Stimulated activated memory B cell treated with anti-CD40 and anti-IgM and Interleukin-4, amounts not matched to agents 10 μg/mL and 1 μg/mL and 100 μg/mL, for 72 hours (primary cell): ENCODE measurements around the gene BRAT1.

Experiments used
- ATAC-seq: fragments of 150-1000 bp; cut with Tn5 transposase; 2 replicates; pipeline ENCODE4 v1.10.0; 2021
- H3K27ac Mint-ChIP-seq: one replicate; pipeline ENCODE4 v1.8.0; 2022; ENCODE audit warnings: mild to moderate bottlenecking, mixed read lengths
- H3K27me3 Mint-ChIP-seq: one replicate; pipeline ENCODE4 v1.8.0; 2022; ENCODE audit warnings: mixed read lengths
- H3K36me3 Mint-ChIP-seq: one replicate; pipeline ENCODE4 v1.8.0; 2022; ENCODE audit warnings: mixed read lengths
- H3K4me1 Mint-ChIP-seq: one replicate; pipeline ENCODE4 v1.8.0; 2022; ENCODE audit warnings: mixed read lengths
- H3K4me3 Mint-ChIP-seq: one replicate; pipeline ENCODE4 v1.8.0; 2022; ENCODE audit warnings: mild to moderate bottlenecking, moderate library complexity, mixed read lengths
- H3K9me3 Mint-ChIP-seq: one replicate; pipeline ENCODE4 v1.8.0; 2022; ENCODE audit warnings: mixed read lengths

BRAT1 gene

DNA sequence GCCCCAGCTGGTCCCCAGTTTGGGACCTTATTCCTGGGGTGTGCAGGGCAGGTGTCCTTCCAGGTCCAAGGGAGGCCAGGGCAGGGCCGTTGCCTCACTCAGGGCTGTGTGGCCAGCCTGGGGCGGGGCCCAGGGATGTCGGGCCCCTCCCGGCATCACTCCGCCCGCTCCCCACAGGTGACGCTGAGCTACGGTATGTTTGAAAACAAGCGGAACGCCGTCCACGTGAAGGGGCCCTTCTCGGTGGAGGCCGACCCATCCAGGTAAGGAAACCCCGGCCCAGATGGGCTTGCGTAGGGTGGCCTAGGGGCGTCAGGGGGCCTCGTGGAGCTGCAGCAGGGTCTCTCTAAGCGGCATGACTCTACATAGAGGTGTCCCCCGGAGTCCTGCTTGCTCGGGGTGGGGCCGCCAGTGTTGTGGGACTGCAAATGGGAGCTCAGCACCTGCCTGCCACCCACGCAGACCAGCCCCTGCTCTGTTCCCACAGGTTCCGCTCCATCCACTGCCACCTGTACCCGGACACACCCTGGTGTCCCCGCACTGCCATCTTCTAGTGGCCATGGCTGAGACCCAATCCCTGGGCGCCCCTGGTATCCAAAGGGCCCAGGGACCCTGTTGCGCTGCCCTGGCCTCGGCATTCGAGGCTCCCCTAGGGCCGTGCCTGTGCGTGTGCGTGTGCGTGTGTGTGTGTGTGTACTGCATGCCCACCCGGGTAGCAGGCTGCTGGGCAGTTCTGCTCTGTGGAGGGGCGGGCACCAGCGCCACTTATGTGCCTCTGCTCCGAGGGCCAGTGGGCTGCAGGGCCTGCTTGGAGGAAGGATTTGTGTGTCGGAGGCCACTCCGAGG lies 28.4 kb downstream of the BRAT1 start:
- Mint-ChIP-seq H3K4me1 (peaks cover 88% of the 10 kb centered on the region), H3K36me3 (peaks cover 24% of the 10 kb centered on the region), H3K9me3 (no peaks in the 10 kb centered on the region), H3K27ac (peak overlapping the region; percentile 94), H3K4me3 (no peak overlapping the region), H3K27me3 (no peaks in the 10 kb centered on the region)
- no peak for ATAC-seq

DNA sequence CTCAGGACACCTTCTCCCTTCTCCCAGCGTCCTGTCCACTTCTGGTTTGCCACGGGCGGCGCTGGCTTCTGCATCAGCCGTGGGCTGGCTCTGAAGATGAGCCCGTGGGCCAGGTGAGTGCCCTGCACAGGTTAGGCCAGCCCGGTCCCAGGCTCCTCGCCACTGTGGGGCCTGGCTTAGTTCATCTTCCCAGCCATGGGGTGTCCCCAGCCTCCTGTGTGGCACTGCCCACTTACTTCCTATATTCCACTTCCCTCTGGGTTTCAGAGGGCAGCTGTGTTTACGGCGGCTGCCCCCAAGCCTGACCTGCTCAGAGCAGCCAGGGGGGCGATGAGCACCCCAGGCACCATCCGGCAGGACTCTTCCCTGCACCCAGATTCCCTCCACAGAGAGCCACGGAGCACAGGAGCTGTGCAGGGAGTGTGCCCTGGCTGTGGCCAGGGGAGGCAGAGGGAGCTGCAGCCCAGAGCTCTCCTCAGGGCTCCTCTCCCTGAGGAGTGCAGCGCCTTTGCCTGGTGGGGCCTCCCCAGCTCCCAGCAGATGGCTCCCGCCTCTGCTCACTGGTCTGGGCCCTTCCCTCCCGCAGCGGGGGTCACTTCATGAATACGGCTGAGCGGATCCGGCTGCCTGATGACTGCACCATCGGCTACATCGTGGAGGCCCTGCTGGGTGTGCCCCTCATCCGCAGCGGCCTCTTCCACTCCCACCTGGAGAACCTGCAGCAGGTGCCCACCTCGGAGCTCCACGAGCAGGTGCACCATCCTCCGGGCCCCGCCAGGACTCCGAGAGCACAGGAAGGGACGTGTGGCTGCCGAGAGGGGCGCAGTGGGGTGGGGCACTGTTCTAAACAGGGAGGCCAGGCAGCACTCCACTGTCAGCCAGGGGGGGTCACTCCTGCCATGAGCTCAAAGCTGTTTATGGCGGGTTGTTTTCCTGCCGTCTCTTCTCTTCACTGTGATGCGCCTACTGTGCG lies 29.4 kb downstream of the BRAT1 start:
- no peak overlapping the region for H3K4me3 Mint-ChIP-seq
- H3K4me1 Mint-ChIP-seq = peaks cover 90% of the 10 kb centered on the region
- H3K9me3 Mint-ChIP-seq = no peaks in the 10 kb centered on the region
- peaks cover 27% of the 10 kb centered on the region for H3K36me3 Mint-ChIP-seq
- no peak for ATAC-seq
- H3K27me3 Mint-ChIP-seq = no peaks in the 10 kb centered on the region
- H3K27ac Mint-ChIP-seq = peak overlapping the region; percentile 76

DNA sequence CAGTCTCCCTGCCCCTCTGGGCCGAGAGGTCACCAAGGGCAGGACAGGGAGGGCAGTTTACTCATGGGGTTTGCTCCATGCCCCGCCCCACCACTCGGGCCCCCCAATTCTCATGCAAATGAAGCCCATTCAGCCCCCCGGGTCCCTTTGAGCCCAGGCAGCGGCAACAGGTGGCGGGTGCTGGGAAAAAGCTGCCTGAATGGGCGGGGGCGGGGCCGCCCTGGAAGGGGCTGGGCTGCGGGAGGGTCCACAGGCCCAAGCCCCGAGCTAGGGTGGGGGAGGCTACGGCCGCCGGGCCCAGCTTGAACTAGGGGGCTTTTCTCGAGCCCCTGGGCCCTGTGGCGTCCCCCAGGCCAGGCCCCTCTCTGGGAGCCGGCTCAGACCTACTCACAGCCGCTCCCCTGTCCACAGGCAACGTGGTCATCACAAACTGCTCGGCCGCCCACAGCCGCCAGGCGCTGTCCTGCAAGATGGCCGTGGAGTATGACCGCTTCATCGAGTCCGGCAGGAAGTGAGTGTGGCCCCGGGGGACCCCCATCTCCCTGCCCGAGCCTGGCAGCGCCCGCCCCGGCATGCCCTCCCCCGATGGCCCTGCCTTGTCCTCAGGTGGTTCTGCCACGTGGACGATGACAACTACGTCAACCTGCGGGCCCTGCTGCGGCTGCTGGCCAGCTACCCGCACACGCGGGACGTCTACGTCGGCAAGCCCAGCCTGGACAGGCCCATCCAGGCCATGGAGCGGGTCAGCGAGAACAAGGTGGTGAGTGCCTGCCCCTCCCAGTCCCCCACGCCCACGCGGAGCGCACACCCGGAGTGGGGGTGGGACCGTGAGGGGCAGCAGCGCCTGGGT lies 30.3 kb downstream of the BRAT1 start:
- Mint-ChIP-seq H3K27me3 (no peaks in the 10 kb centered on the region), H3K4me1 (peaks cover 87% of the 10 kb centered on the region), H3K9me3 (no peaks in the 10 kb centered on the region), H3K36me3 (peaks cover 27% of the 10 kb centered on the region), H3K27ac (peak overlapping the region; percentile 76), H3K4me3 (no peak overlapping the region)
- no peak for ATAC-seq

DNA sequence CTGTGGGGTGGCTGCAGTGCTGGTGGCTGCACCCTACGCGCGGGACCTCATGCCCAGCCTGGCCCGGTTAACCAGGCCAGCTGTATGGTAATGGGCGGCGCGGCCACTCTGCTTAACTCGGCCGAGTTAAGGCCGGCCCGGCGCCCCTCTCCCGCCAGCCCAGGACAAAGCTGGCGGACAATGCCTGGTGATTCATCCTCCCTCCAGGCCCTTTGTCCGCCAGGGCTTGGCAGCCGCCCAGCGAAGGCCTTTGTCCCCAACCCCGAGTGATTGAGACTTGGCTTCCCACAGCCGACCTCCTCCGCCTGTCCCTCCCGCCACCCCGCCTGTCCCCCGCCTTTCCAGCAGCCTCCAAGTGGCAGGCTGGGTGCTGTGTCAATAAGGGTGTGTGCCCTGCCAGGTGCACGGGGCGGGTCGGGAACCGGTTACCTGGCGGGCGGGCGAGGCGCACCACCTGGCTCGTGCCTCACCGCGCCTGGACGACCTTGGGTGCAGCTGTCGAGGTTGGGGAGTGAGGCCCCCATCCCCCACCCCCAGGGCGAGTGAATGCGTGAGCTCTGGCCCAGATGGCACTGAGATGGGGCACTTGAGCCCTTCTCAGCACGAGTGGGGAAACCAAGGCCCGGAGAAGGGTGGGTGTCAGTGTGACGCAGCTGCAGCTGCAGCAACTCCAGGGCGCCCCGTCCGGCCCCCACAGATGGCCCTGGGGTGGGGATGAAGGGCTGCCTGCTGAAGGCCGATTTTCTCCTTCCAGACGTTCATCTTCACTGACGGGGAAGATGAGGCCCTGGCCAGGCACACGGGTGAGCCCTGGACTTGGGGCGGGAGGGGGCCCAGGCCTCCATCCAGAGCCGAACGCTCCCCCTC lies 31.1 kb downstream of the BRAT1 start:
- peaks cover 79% of the 10 kb centered on the region for H3K4me1 Mint-ChIP-seq
- peak overlapping the region; percentile 86 for H3K27ac Mint-ChIP-seq
- H3K27me3 Mint-ChIP-seq = no peaks in the 10 kb centered on the region
- no peak for ATAC-seq
- H3K9me3 Mint-ChIP-seq = no peaks in the 10 kb centered on the region
- H3K36me3 Mint-ChIP-seq = peaks cover 27% of the 10 kb centered on the region
- H3K4me3 Mint-ChIP-seq = peak overlapping the region; percentile 100

DNA sequence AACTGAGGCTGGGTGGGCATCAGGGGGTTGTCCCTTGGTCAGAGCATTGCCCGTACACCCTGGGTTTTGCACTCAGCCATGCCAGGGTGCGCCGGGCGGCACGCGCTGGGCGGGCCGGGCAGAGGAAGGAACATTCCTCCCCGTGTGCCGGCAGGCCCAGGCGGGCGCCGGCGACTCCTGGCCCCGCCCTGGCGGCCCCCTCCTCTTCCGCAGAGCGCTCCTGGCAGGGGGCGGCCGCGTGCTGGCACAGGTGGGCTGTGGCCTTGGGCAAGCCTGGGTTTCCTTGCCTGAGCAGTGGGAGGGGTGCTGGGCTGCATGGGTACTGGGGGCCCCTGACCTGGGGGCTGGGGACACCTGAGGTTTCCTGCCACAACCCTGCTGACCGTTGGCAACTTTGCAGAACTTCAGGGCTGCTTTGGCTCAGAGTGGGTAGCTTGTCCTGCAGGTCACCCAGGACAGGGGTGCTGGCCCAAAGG lies 31.8 kb downstream of the BRAT1 start:
- ATAC-seq = no peak
- Mint-ChIP-seq H3K9me3 (no peaks in the 10 kb centered on the region), H3K36me3 (peaks cover 27% of the 10 kb centered on the region), H3K27ac (peak overlapping the region; percentile 86), H3K4me1 (peaks cover 72% of the 10 kb centered on the region), H3K4me3 (peak overlapping the region; percentile 100), H3K27me3 (no peaks in the 10 kb centered on the region)

DNA sequence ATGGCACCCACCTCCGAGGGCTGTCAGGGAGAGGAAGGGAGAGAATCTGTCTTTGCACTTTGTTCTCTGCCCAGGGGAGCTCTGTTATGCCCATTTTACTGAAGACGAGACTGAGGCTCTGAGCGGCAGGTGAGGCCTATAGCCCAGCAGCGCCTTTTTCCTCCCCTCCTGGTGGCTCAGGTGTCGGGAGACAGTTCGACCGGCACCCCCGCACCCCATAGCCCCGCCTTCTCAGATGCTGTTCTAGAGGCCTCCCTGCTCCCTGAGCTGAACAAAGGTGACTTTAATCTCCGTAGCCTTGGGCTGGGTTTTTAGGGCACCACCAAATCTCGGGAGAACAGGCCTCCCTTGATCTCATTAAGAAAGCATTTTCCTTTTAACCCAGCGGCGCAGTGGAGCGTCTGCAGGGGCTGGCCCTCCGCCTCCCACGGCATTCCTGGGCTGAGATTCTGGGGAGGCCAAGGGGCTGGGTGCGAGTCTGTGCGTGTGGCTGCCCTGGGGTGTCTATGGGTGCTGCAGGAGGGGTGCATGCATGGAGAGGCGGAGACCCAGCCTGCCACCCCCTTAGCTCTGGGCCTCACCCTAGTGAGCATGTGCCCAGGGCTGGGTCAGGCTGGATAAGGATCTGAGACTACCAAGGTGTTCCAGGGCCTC lies 32.4 kb downstream of the BRAT1 start:
- Mint-ChIP-seq H3K9me3 (no peaks in the 10 kb centered on the region), H3K27ac (peak overlapping the region; percentile 86), H3K27me3 (no peaks in the 10 kb centered on the region), H3K4me1 (peaks cover 72% of the 10 kb centered on the region), H3K36me3 (peaks cover 27% of the 10 kb centered on the region), H3K4me3 (peak overlapping the region; percentile 100)
- no peak for ATAC-seq

DNA sequence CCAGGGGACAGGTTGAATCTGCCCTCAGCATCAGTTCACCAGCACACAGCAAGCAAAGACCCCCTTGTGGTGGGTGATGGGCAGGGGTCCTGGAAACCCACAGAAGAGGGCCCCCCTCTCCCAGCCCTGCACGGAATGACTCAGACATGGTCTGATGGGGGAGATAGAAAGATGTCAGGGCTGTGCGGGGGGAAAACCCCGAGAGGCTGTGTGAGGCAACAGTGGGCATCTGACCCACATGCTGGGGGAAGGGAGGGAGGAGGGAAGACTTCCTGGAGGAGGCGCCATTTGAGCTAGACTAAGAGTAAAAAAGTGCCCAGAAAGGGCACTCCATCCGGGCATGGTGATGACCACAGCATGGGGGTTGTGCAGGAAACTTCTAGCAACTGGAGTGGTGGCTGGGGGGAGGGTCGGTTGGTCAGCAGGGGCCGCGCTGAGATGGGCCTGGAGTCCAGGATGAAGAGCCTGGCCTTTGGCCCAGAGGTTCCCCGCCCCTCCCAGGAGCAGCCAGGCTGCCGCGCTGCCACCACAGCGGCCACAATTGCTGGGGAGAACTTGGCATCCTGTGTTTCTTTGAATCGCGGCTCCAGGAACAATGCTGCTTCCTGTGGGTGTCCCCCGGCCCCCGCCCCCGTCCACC lies 33.3 kb downstream of the BRAT1 start:
- peak; percentile 57 for ATAC-seq
- Mint-ChIP-seq H3K27me3 (no peaks in the 10 kb centered on the region), H3K9me3 (no peaks in the 10 kb centered on the region), H3K4me1 (peaks cover 71% of the 10 kb centered on the region), H3K4me3 (peak overlapping the region; percentile 100), H3K36me3 (peaks cover 23% of the 10 kb centered on the region), H3K27ac (peak overlapping the region; percentile 86)

DNA sequence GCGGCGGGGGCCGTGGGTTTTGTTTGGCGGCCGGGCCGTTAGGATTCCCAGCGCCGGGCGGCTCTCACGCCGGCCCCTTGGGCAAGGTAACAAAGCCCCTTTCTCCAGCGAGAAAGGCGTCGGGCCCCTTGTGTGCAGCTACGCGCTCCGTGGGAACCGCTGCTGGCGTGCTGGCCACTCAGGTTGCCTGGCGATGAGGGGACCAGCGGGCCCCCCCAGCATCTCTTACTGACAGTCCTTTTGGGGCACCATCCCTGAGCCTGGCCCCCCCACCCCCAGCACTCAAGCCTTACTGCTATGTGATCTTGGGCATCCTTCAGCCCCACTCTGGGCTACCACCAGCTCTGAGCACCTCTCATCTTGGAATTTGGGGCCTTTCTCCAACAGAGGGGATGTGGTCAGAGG lies 34.0 kb downstream of the BRAT1 start:
- Mint-ChIP-seq H3K4me3 (peak overlapping the region; percentile 100), H3K9me3 (no peaks in the 10 kb centered on the region), H3K36me3 (peaks cover 19% of the 10 kb centered on the region), H3K27me3 (no peaks in the 10 kb centered on the region), H3K4me1 (peaks cover 63% of the 10 kb centered on the region), H3K27ac (peak overlapping the region; percentile 86)
- ATAC-seq = no peak

DNA sequence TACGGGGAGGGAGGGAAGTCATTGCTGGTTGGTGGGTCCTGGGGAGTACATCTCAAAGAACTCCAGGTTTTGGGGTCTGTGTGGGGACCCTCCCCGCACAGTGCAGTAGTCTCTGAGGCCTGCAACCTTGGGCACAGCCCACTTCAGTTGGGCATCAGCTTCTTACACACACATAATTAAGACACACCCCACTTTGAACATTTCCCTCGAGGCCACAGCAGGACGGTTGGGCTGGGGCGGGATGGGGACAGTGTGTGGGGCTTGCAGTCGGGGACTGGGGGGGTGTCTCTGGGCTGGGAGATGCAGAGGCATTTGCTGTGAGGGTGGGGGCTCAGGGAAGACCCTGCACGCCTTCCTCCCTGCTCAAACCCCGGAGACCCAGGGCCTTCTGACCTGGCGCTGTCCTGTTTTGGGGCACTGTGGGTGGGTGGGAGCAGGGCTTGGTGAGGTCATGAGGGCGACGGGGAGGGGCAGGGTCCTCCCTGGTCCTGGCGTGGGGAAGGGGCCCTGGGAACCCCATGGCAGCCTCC lies 34.5 kb downstream of the BRAT1 start:
- Mint-ChIP-seq H3K9me3 (no peaks in the 10 kb centered on the region), H3K27me3 (no peaks in the 10 kb centered on the region), H3K36me3 (peaks cover 14% of the 10 kb centered on the region), H3K4me1 (peaks cover 58% of the 10 kb centered on the region), H3K4me3 (peak overlapping the region; percentile 100), H3K27ac (peak overlapping the region; percentile 86)
- no peak for ATAC-seq

DNA sequence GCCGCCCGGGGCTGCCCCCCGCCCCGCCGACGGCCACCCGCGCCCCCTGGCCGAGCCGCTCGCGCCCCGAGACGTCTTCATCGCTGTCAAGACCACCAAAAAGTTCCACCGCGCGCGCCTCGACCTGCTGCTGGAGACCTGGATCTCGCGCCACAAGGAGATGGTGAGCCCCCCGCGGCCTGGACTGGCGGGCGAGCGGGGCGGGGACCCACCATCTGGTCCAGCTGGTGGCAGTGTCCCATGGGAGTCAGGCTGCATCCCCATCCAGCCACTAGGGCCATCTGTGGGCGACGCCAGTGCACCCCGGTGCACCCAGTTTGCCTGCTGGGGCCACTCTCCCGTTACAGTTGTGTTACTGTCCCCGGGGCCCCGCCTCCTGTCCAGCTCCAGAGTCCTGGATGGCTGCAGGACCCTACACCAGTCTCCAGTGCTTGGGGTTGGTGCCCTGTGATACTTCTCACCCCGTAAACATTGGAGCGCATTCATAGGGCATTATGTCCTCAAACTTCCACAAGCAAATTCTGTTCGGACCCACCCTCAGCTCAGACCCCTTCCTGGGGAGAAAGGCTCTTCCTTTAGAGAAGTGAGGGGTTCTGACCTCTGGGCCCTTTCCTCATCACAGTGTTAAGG lies 35.1 kb downstream of the BRAT1 start:
- ATAC-seq = peak; percentile 2
- H3K4me3 Mint-ChIP-seq = peak overlapping the region; percentile 100
- H3K4me1 Mint-ChIP-seq = peaks cover 52% of the 10 kb centered on the region
- no peaks in the 10 kb centered on the region for H3K27me3 Mint-ChIP-seq
- peak overlapping the region; percentile 86 for H3K27ac Mint-ChIP-seq
- peaks cover 10% of the 10 kb centered on the region for H3K36me3 Mint-ChIP-seq
- no peaks in the 10 kb centered on the region for H3K9me3 Mint-ChIP-seq

DNA sequence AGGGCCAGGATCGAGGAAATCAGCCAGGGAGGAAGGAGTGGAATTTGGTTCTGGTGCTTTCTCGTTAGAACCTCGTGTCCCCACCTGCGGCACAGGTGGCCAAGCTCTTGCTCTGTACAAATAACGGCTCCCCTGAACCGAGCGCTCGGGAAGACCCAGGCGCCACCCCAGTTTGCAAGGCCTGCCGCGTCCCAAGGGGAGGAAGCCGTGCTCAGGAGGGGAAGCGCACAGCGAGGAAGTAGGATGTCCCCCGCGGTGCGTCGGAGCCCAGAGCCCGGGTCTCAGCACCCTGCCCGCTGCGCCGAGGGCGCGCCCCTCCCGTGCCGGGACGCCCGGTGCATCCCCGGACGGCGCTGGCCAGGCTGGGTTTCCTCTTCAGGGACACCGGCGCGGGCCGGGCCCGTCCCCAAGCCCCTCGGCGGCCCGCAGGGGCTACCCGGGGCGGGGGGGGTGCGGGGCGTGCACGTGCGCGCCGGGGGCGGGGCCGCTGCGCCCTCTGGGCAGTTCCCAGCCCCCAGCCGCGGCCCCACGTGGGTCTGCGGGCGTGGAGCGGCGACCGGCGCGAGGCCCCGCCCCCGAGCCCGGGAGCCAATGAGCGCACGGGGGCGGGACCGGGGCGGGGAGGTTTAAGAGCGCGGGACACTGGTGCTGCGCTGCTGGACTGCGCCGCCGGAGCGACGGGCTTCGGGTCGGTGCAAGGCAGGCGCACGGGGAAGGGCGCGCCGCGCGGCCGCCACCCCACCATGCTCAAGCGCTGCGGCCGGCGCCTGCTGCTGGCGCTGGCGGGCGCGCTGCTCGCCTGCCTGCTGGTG lies 36.0 kb downstream of the BRAT1 start, which contains the start of gene LFNG:
LFNG (plus strand) TSS at position 656 of the 812 bp plus-strand sequence; CDS start at position 744, 88 bp downstream.
- H3K9me3 Mint-ChIP-seq = no peaks in the 10 kb centered on the region
- peak; percentile 89 for ATAC-seq
- H3K36me3 Mint-ChIP-seq = peaks cover 10% of the 10 kb centered on the region

DNA sequence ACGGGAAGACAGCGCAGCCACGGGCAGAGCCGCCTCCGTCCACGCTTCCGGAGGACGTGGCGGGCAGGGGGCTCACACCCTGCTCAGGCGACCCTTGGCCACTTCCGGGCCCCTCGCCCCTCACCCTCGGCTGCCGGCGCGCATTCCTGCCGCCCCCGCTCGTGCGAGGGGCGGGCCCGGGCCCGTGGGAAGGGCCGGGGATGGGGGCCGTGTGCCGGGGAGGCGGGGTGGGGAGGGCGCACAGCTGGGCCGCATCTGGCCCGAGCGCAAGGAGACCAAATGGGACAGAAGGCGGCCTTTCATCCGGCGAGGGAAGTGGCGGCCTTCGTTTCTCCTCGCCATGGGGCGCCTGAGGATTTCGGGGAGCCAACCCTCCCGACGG lies 36.6 kb downstream of the BRAT1 start:
- Mint-ChIP-seq H3K4me1 (peaks cover 44% of the 10 kb centered on the region), H3K27ac (peak overlapping the region; percentile 40), H3K27me3 (no peaks in the 10 kb centered on the region), H3K9me3 (no peaks in the 10 kb centered on the region), H3K36me3 (peaks cover 10% of the 10 kb centered on the region), H3K4me3 (peak overlapping the region; percentile 76)
- no peak for ATAC-seq

More for the DNA sequence above, 36.0 kb downstream of the BRAT1 start, which contains the start of gene LFNG:
- H3K27me3 Mint-ChIP-seq = no peaks in the 10 kb centered on the region
- H3K4me3 Mint-ChIP-seq = peak within 1 kb of the TSS; percentile 100
- H3K4me1 Mint-ChIP-seq = peaks cover 50% of the 10 kb centered on the region
- H3K27ac Mint-ChIP-seq = peak within 1 kb of the TSS; percentile 86
